SK-N-SH treated with all-trans-retinoic acid at 6 μM for 48 hours (cell line): Measurements from ENCODE around the gene THSD7A.

ENCODE experiments used
- ATAC-seq: fragments of 200-7000 bp; cut with Tn5 transposase; 3 replicates; pipeline ENCODE4 v1.9.1; 2020; ENCODE audit warnings: mild to moderate bottlenecking, moderate library complexity
- ARNTL ChIP-seq: fragments of 450-650 bp; formaldehyde crosslinking; IDR thresholded peaks from 2 replicates; pipeline ENCODE4 v1.5.0; 2020; ENCODE audit warnings: low read depth, mild to moderate bottlenecking, moderate library complexity, borderline replicate concordance
- BACH2 ChIP-seq: fragments of 250-450 bp; sonication (Bioruptor Pico); IDR thresholded peaks from 2 replicates; pipeline ENCODE4 v1.9.0; 2021; ENCODE audit warnings: mild to moderate bottlenecking, borderline replicate concordance
- CREB5 ChIP-seq: fragments of 250-450 bp; sonication (Bioruptor Pico); IDR thresholded peaks from 2 replicates; pipeline ENCODE4 v1.5.1; 2020; ENCODE audit warnings: low read depth, mild to moderate bottlenecking, moderate library complexity
- CSDC2 ChIP-seq: fragments of 250-450 bp; sonication (Bioruptor Pico); IDR thresholded peaks from 2 replicates; pipeline ENCODE4 v1.5.0; 2020; ENCODE audit warnings: mild to moderate bottlenecking, moderate library complexity
- GLIS3 ChIP-seq: fragments of 250-450 bp; sonication (Bioruptor Pico); IDR thresholded peaks from 2 replicates; pipeline ENCODE4 v1.5.0; 2020; ENCODE audit warnings: mild to moderate bottlenecking, moderate library complexity
- ISL1 ChIP-seq: fragments of 250-450 bp; sonication (Bioruptor Pico); IDR thresholded peaks from 2 replicates; pipeline ENCODE4 v2.1.2; 2022; ENCODE audit warnings: mild to moderate bottlenecking, moderate library complexity
- OSR1 ChIP-seq: fragments of 250-450 bp; sonication (Bioruptor Pico); IDR thresholded peaks from 2 replicates; pipeline ENCODE4 v1.8.0; 2022; ENCODE audit warnings: moderate library complexity, mild to moderate bottlenecking, inconsistent platforms
- PATZ1 ChIP-seq: fragments of 250-450 bp; sonication (Bioruptor Pico); IDR thresholded peaks from 2 replicates; pipeline ENCODE4 v1.8.0; 2020; ENCODE audit warnings: mild to moderate bottlenecking, moderate library complexity, borderline replicate concordance
- POU6F1 ChIP-seq: fragments of 250-450 bp; sonication (Bioruptor Pico); IDR thresholded peaks from 2 replicates; pipeline ENCODE4 v1.8.0; 2021; ENCODE audit warnings: low read depth, mild to moderate bottlenecking, moderate library complexity, borderline replicate concordance
- PPARA ChIP-seq: fragments of 250-450 bp; sonication (Bioruptor Pico); IDR thresholded peaks from 2 replicates; pipeline ENCODE4 v1.5.0; 2020; ENCODE audit warnings: mild to moderate bottlenecking, borderline replicate concordance
- RARB ChIP-seq: fragments of 250-450 bp; sonication (Bioruptor Pico); IDR thresholded peaks from 2 replicates; pipeline ENCODE4 v1.8.0; 2021; ENCODE audit warnings: mild to moderate bottlenecking, moderate library complexity
- TOX ChIP-seq: fragments of 250-450 bp; sonication (Bioruptor Pico); IDR thresholded peaks from 2 replicates; pipeline ENCODE4 v1.8.0; 2021; ENCODE audit warnings: mild to moderate bottlenecking, moderate library complexity, borderline replicate concordance
- ZC3H10 ChIP-seq: fragments of 250-450 bp; sonication (Bioruptor Pico); IDR thresholded peaks from 2 replicates; pipeline ENCODE4 v1.5.1; 2021; ENCODE audit warnings: mild to moderate bottlenecking, moderate library complexity
- ZFP3 ChIP-seq: fragments of 250-450 bp; sonication (Bioruptor Pico); IDR thresholded peaks from 2 replicates; pipeline ENCODE4 v1.5.0; 2020; ENCODE audit warnings: mild to moderate bottlenecking, moderate library complexity
- ZFP30 ChIP-seq: fragments of 450-650 bp; formaldehyde crosslinking; IDR thresholded peaks from 2 replicates; pipeline ENCODE4 v1.5.0; 2022; ENCODE audit warnings: mild to moderate bottlenecking, moderate library complexity
- ZNF565 ChIP-seq: fragments of 450-650 bp; formaldehyde crosslinking; conservative IDR thresholded peaks from 2 replicates; pipeline ENCODE4 v1.5.0; 2020; ENCODE audit warnings: low read depth, mild to moderate bottlenecking, moderate library complexity
- TF ChIP-seq, protein P1 (sequence below): fragments of 250-450 bp; sonication (Bioruptor Pico); IDR thresholded peaks from 2 replicates; pipeline ENCODE4 v1.5.1; 2021; ENCODE audit warnings: mild to moderate bottlenecking, moderate library complexity
- TF ChIP-seq, protein P2 (sequence below): fragments of 250-450 bp; sonication (Bioruptor Pico); IDR thresholded peaks from 2 replicates; pipeline ENCODE4 v1.5.0; 2020; ENCODE audit warnings: mild to moderate bottlenecking, moderate library complexity

THSD7A gene

GRCh38 chr7:11491811-11492210 is 340.2 kb downstream of the THSD7A start (continued):
- no peak for TF ChIP-seq GLIS3 (CRISPR knock-in tag)
- TF ChIP-seq TOX (CRISPR knock-in tag), result no peak
- no peak for TF ChIP-seq ZC3H10 (CRISPR knock-in tag)
- TF ChIP-seq POU6F1 (CRISPR knock-in tag), result no peak
- TF ChIP-seq, protein P1, sequence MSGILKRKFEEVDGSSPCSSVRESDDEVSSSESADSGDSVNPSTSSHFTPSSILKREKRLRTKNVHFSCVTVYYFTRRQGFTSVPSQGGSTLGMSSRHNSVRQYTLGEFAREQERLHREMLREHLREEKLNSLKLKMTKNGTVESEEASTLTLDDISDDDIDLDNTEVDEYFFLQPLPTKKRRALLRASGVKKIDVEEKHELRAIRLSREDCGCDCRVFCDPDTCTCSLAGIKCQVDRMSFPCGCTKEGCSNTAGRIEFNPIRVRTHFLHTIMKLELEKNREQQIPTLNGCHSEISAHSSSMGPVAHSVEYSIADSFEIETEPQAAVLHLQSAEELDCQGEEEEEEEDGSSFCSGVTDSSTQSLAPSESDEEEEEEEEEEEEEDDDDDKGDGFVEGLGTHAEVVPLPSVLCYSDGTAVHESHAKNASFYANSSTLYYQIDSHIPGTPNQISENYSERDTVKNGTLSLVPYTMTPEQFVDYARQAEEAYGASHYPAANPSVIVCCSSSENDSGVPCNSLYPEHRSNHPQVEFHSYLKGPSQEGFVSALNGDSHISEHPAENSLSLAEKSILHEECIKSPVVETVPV, result no peak

DNA sequence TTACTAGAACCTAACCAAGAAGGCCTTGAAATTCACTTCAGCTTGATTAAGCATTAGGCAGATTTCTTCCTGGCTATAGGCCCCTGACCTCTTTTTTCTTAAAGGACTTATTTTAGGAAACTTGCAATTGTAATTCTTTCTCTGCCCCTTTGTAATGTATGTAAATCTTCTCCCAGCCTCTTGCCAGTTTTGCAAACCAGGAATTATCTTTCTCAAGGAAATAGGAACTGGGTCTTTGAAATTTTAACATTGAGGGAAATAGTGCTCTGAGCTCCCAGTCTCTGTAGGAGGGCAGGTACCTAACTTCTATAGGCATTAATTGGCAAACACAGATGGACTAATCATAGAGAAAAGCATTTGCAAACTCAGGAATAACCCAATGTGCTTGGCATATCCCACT is 342.7 kb downstream of the THSD7A start:
- no peak for ATAC-seq
- TF ChIP-seq ZFP30 (CRISPR knock-in tag) (no peak), POU6F1 (CRISPR knock-in tag) (no peak), CREB5 (no peak), PATZ1 (CRISPR knock-in tag) (no peak), ISL1 (CRISPR knock-in tag) (no peak), OSR1 (CRISPR knock-in tag) (no peak), ZC3H10 (CRISPR knock-in tag) (no peak), TOX (CRISPR knock-in tag) (no peak), CSDC2 (CRISPR knock-in tag) (no peak), BACH2 (CRISPR knock-in tag) (no peak), RARB (CRISPR knock-in tag) (no peak), ZFP3 (CRISPR knock-in tag) (no peak), ZNF565 (CRISPR knock-in tag) (no peak), PPARA (CRISPR knock-in tag) (no peak), ARNTL (CRISPR knock-in tag) (no peak)
- TF ChIP-seq, protein P1, result no peak
- TF ChIP-seq, protein P2, sequence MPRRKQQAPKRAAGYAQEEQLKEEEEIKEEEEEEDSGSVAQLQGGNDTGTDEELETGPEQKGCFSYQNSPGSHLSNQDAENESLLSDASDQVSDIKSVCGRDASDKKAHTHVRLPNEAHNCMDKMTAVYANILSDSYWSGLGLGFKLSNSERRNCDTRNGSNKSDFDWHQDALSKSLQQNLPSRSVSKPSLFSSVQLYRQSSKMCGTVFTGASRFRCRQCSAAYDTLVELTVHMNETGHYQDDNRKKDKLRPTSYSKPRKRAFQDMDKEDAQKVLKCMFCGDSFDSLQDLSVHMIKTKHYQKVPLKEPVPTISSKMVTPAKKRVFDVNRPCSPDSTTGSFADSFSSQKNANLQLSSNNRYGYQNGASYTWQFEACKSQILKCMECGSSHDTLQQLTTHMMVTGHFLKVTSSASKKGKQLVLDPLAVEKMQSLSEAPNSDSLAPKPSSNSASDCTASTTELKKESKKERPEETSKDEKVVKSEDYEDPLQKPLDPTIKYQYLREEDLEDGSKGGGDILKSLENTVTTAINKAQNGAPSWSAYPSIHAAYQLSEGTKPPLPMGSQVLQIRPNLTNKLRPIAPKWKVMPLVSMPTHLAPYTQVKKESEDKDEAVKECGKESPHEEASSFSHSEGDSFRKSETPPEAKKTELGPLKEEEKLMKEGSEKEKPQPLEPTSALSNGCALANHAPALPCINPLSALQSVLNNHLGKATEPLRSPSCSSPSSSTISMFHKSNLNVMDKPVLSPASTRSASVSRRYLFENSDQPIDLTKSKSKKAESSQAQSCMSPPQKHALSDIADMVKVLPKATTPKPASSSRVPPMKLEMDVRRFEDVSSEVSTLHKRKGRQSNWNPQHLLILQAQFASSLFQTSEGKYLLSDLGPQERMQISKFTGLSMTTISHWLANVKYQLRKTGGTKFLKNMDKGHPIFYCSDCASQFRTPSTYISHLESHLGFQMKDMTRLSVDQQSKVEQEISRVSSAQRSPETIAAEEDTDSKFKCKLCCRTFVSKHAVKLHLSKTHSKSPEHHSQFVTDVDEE (CRISPR knock-in tag), result no peak
